GM23338 (cell line): ENCODE data around the gene RASGRF2. TPM values are rescaled to one million over a fixed set of nuclear protein-coding genes. Genes with fewer than 3 reads are reported as not detected.
A peak's percentile ranks its signal among the peaks of the same experiment; 100 is the strongest.

ENCODE experiments used
- ATAC-seq: fragments of 200-7000 bp; cut with Tn5 transposase; 3 replicates; pipeline ENCODE4 v1.9.1; 2020
- DNase-seq: peaks from one replicate; pipeline ENCODE4 v3.0.0-alpha.2; 2015; ENCODE audit warnings: low spot score
- H2AFZ ChIP-seq: fragments of 200-600 bp; sonication (generic); 2 replicates; pipeline ENCODE4 v1.8.0; 2016; ENCODE audit warnings: antibody characterized with exemption, mild to moderate bottlenecking, moderate library complexity
- H3F3A ChIP-seq: fragments of 200-600 bp; sonication (generic); replicated peaks from 2 replicates; pipeline ENCODE4 v1.8.0; 2017; ENCODE audit warnings: antibody characterized with exemption, mixed run types, low read depth
- H3K27ac ChIP-seq: fragments of 200-600 bp; sonication (generic); 2 replicates; pipeline ENCODE4 v1.6.1; 2016; ENCODE audit warnings: low read depth
- H3K27me3 ChIP-seq: fragments of 200-600 bp; sonication (generic); 2 replicates; pipeline ENCODE4 v1.8.0; 2016; ENCODE audit warnings: mild to moderate bottlenecking, mixed run types, moderate library complexity; ENCODE audit not compliant: insufficient read depth
- H3K36me3 ChIP-seq: fragments of 200-600 bp; sonication (generic); 2 replicates; pipeline ENCODE4 v1.8.0; 2016; ENCODE audit warnings: mild to moderate bottlenecking; ENCODE audit not compliant: insufficient read depth
- H3K4me1 ChIP-seq: fragments of 200-600 bp; sonication (generic); 2 replicates; pipeline ENCODE4 v1.8.0; 2016; ENCODE audit warnings: mild to moderate bottlenecking, moderate library complexity; ENCODE audit not compliant: insufficient read depth
- H3K4me2 ChIP-seq: fragments of 200-600 bp; sonication (generic); 2 replicates; pipeline ENCODE4 v1.7.1; 2017; ENCODE audit warnings: mixed run types
- H3K4me3 ChIP-seq: fragments of 200-600 bp; sonication (generic); 2 replicates; pipeline ENCODE4 v1.6.1; 2016; ENCODE audit warnings: mixed run types
- H3K79me2 ChIP-seq: fragments of 200-600 bp; sonication (generic); replicated peaks from 2 replicates; pipeline ENCODE4 v1.8.0; 2017; ENCODE audit warnings: mild to moderate bottlenecking; ENCODE audit not compliant: insufficient read depth
- H3K9me2 ChIP-seq: fragments of 200-600 bp; sonication (generic); 2 replicates; pipeline ENCODE4 v1.8.0; 2017; ENCODE audit not compliant: insufficient read depth
- H4K20me1 ChIP-seq: fragments of 200-600 bp; sonication (generic); replicated peaks from 2 replicates; pipeline ENCODE4 v1.8.0; 2017; ENCODE audit warnings: mild to moderate bottlenecking; ENCODE audit not compliant: insufficient read depth
- H3K27ac Mint-ChIP-seq: 2 replicates; pipeline ENCODE4 v1.8.0; 2020; ENCODE audit warnings: inconsistent platforms, mild to moderate bottlenecking, moderate library complexity, mixed read lengths
- H3K27me3 Mint-ChIP-seq: 3 replicates; pipeline ENCODE4 v1.8.0; 2022; ENCODE audit warnings: low read depth, mild to moderate bottlenecking, moderate library complexity, mixed read lengths, inconsistent platforms; ENCODE audit not compliant: insufficient read depth, poor library complexity
- H3K36me3 Mint-ChIP-seq: 3 replicates; pipeline ENCODE4 v1.8.0; 2021; ENCODE audit warnings: low read depth, mild to moderate bottlenecking, inconsistent platforms, moderate library complexity, mixed read lengths
- H3K4me1 Mint-ChIP-seq: 3 replicates; pipeline ENCODE4 v1.8.0; 2020; ENCODE audit warnings: mild to moderate bottlenecking, inconsistent platforms, mixed read lengths
- H3K4me3 Mint-ChIP-seq: 3 replicates; pipeline ENCODE4 v1.8.0; 2021; ENCODE audit warnings: moderate library complexity, mild to moderate bottlenecking, inconsistent platforms, mixed read lengths
- H3K9me3 Mint-ChIP-seq: 3 replicates; pipeline ENCODE4 v1.8.0; 2020; ENCODE audit warnings: moderate library complexity, mild to moderate bottlenecking, inconsistent platforms, mixed read lengths
- CREB1 ChIP-seq: fragments of 250-450 bp; sonication (Bioruptor Pico); IDR thresholded peaks from 2 replicates; pipeline ENCODE4 v1.5.0; 2020; ENCODE audit warnings: low read depth, mild to moderate bottlenecking, moderate library complexity
- EZH2 ChIP-seq: fragments of 200-600 bp; sonication (generic); IDR thresholded peaks from one replicate; pipeline ENCODE4 v1.8.0; 2017; ENCODE audit warnings: antibody characterized with exemption, mild to moderate bottlenecking, low read depth; ENCODE audit not compliant: unreplicated experiment
- EZH2phosphoT487 ChIP-seq: fragments of 200-600 bp; sonication (generic); IDR thresholded peaks from one replicate; pipeline ENCODE4 v1.8.1; 2018; ENCODE audit warnings: antibody characterized with exemption; ENCODE audit not compliant: unreplicated experiment
- JUNB ChIP-seq: IDR thresholded peaks from one replicate; pipeline ENCODE4 v1.6.1; 2016; ENCODE audit warnings: antibody characterized with exemption; ENCODE audit not compliant: unreplicated experiment
- NANOG ChIP-seq: IDR thresholded peaks from 2 replicates; pipeline ENCODE4 v1.6.1; 2016; ENCODE audit warnings: antibody characterized with exemption, borderline replicate concordance
- POLR2AphosphoS5 ChIP-seq: IDR thresholded peaks from 2 replicates; pipeline ENCODE4 v1.6.1; 2016; ENCODE audit warnings: antibody characterized with exemption, low read depth
- STAT1 ChIP-seq: IDR thresholded peaks from one replicate; pipeline ENCODE4 v1.6.1; 2016; ENCODE audit warnings: antibody characterized with exemption; ENCODE audit not compliant: unreplicated experiment
- ZNF114 ChIP-seq: fragments of 250-450 bp; sonication (Bioruptor Pico); IDR thresholded peaks from 2 replicates; pipeline ENCODE4 v1.5.0; 2020; ENCODE audit warnings: mild to moderate bottlenecking, moderate library complexity
- ZNF331 ChIP-seq: fragments of 250-450 bp; sonication (Bioruptor Pico); IDR thresholded peaks from 2 replicates; pipeline ENCODE4 v1.5.0; 2020; ENCODE audit warnings: low read depth, mild to moderate bottlenecking, moderate library complexity
- polyA plus RNA-seq: library from polyadenylated mRNA; unstranded; fragments of >200 nt; fragmentation: Nextera tagmentation; extraction: Ambion mirVana; gene quantifications from 2 replicates; pipeline ENCODE4 v1.2.1, GENCODE V29; 2016
- total RNA-seq: library from RNA; depleted of rRNA; stranded (reverse); fragments of >200 nt; shearing (Covaris generic); gene quantifications from 2 replicates; pipeline ENCODE4 v1.2.3, GENCODE V29; 2014
- TF ChIP-seq, protein P1 (sequence below): IDR thresholded peaks from 2 replicates; pipeline ENCODE4 v1.6.1; 2016; ENCODE audit warnings: antibody characterized with exemption
- TF ChIP-seq, protein P2 (sequence below): IDR thresholded peaks from one replicate; pipeline ENCODE4 v1.6.1; 2018; ENCODE audit warnings: antibody characterized with exemption; ENCODE audit not compliant: unreplicated experiment
- TF ChIP-seq, protein P3 (sequence below): fragments of 250-450 bp; sonication (Bioruptor Pico); IDR thresholded peaks from 2 replicates; pipeline ENCODE4 v1.5.0; 2020; ENCODE audit warnings: mild to moderate bottlenecking, moderate library complexity
- TF ChIP-seq, protein P4 (sequence below), 2 experiments: fragments of 200-600 bp in 1 of 2; sonication (generic) in 1 of 2; conservative IDR thresholded peaks; 2 replicates each; pipeline versions ENCODE4 v1.5.1 to v1.6.1; 2016 to 2017; ENCODE audit warnings: antibody characterized with exemption in 2 of 2, low read depth in 2 of 2, mild to moderate bottlenecking in 2 of 2, moderate library complexity in 1 of 2

The RASGRF2 gene
- total and polyA plus RNA-seq, 2 experiments from 2014 or later, result 5.0 to 19.2 TPM

DNA sequence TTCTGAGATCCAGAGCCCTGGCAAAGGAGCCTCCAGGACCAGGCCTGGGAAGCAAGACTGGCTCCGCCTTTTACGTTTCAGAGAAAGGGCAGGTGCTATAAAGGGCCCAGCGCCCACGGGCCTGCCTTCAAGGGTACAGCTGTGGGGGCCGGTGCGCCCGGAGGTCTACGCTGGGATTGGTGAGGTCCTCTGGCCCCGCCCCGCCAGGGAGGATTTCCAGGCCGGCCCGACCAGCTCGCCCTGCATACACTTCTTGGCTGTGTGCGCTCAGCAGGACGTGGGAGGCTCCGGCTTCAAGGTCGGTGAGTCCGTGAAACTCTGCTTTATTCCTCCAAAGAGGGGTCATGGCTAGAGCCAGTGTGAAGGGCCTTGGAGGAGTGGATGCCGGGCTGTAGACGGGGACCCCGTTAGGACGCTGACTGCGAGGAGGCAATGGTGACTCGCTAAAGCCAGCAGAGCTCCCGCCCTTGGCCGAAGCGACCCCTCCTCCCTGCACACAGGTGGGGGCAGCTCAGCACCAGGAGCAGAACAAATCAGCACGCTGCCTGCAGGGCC lies 273.0 kb downstream of the RASGRF2 start, which contains the start of gene CKMT2:
Gene CKMT2 (plus strand): TSS at position 243 of the 555 bp plus-strand sequence. CDS start 17,811 bp downstream, outside the sequence.
- Histone ChIP-seq H3K36me3 (no peaks in the 10 kb centered on the region), H2AFZ (peak within 1 kb of the TSS; percentile 94; the same call in 1 of the 2 replicates), H3K4me1 (peaks cover 27% of the 10 kb centered on the region; the same call in 1 of the 2 replicates), H3F3A (no peaks in the 10 kb centered on the region), H3K4me2 (peak within 1 kb of the TSS; percentile 78), H3K4me3 (peak within 1 kb of the TSS; percentile 66), H4K20me1 (no peaks in the 10 kb centered on the region; the same call in 1 of the 2 replicates), H3K9me2 (no peaks in the 10 kb centered on the region), H3K27ac (peak within 1 kb of the TSS; percentile 81; the same call in 1 of the 2 replicates), H3K27me3 (no peaks in the 10 kb centered on the region), H3K79me2 (no peaks in the 10 kb centered on the region)
- peaks cover 22% of the 10 kb centered on the region for H3K4me1 Mint-ChIP-seq
- H3K27ac Mint-ChIP-seq, result peak within 1 kb of the TSS; percentile 96
- TF ChIP-seq ZNF331 (CRISPR knock-in tag) (no peak), STAT1 (no peak), EZH2phosphoT487 (no peak), POLR2AphosphoS5 (peak; percentile 85), CREB1 (no peak), ZNF114 (CRISPR knock-in tag) (no peak), EZH2 (no peak), NANOG (no peak), JUNB (no peak)
- TF ChIP-seq, protein P1, sequence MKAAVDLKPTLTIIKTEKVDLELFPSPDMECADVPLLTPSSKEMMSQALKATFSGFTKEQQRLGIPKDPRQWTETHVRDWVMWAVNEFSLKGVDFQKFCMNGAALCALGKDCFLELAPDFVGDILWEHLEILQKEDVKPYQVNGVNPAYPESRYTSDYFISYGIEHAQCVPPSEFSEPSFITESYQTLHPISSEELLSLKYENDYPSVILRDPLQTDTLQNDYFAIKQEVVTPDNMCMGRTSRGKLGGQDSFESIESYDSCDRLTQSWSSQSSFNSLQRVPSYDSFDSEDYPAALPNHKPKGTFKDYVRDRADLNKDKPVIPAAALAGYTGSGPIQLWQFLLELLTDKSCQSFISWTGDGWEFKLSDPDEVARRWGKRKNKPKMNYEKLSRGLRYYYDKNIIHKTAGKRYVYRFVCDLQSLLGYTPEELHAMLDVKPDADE, result no peak
- TF ChIP-seq, protein P2, sequence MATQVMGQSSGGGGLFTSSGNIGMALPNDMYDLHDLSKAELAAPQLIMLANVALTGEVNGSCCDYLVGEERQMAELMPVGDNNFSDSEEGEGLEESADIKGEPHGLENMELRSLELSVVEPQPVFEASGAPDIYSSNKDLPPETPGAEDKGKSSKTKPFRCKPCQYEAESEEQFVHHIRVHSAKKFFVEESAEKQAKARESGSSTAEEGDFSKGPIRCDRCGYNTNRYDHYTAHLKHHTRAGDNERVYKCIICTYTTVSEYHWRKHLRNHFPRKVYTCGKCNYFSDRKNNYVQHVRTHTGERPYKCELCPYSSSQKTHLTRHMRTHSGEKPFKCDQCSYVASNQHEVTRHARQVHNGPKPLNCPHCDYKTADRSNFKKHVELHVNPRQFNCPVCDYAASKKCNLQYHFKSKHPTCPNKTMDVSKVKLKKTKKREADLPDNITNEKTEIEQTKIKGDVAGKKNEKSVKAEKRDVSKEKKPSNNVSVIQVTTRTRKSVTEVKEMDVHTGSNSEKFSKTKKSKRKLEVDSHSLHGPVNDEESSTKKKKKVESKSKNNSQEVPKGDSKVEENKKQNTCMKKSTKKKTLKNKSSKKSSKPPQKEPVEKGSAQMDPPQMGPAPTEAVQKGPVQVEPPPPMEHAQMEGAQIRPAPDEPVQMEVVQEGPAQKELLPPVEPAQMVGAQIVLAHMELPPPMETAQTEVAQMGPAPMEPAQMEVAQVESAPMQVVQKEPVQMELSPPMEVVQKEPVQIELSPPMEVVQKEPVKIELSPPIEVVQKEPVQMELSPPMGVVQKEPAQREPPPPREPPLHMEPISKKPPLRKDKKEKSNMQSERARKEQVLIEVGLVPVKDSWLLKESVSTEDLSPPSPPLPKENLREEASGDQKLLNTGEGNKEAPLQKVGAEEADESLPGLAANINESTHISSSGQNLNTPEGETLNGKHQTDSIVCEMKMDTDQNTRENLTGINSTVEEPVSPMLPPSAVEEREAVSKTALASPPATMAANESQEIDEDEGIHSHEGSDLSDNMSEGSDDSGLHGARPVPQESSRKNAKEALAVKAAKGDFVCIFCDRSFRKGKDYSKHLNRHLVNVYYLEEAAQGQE, result no peak
- TF ChIP-seq, protein P3, sequence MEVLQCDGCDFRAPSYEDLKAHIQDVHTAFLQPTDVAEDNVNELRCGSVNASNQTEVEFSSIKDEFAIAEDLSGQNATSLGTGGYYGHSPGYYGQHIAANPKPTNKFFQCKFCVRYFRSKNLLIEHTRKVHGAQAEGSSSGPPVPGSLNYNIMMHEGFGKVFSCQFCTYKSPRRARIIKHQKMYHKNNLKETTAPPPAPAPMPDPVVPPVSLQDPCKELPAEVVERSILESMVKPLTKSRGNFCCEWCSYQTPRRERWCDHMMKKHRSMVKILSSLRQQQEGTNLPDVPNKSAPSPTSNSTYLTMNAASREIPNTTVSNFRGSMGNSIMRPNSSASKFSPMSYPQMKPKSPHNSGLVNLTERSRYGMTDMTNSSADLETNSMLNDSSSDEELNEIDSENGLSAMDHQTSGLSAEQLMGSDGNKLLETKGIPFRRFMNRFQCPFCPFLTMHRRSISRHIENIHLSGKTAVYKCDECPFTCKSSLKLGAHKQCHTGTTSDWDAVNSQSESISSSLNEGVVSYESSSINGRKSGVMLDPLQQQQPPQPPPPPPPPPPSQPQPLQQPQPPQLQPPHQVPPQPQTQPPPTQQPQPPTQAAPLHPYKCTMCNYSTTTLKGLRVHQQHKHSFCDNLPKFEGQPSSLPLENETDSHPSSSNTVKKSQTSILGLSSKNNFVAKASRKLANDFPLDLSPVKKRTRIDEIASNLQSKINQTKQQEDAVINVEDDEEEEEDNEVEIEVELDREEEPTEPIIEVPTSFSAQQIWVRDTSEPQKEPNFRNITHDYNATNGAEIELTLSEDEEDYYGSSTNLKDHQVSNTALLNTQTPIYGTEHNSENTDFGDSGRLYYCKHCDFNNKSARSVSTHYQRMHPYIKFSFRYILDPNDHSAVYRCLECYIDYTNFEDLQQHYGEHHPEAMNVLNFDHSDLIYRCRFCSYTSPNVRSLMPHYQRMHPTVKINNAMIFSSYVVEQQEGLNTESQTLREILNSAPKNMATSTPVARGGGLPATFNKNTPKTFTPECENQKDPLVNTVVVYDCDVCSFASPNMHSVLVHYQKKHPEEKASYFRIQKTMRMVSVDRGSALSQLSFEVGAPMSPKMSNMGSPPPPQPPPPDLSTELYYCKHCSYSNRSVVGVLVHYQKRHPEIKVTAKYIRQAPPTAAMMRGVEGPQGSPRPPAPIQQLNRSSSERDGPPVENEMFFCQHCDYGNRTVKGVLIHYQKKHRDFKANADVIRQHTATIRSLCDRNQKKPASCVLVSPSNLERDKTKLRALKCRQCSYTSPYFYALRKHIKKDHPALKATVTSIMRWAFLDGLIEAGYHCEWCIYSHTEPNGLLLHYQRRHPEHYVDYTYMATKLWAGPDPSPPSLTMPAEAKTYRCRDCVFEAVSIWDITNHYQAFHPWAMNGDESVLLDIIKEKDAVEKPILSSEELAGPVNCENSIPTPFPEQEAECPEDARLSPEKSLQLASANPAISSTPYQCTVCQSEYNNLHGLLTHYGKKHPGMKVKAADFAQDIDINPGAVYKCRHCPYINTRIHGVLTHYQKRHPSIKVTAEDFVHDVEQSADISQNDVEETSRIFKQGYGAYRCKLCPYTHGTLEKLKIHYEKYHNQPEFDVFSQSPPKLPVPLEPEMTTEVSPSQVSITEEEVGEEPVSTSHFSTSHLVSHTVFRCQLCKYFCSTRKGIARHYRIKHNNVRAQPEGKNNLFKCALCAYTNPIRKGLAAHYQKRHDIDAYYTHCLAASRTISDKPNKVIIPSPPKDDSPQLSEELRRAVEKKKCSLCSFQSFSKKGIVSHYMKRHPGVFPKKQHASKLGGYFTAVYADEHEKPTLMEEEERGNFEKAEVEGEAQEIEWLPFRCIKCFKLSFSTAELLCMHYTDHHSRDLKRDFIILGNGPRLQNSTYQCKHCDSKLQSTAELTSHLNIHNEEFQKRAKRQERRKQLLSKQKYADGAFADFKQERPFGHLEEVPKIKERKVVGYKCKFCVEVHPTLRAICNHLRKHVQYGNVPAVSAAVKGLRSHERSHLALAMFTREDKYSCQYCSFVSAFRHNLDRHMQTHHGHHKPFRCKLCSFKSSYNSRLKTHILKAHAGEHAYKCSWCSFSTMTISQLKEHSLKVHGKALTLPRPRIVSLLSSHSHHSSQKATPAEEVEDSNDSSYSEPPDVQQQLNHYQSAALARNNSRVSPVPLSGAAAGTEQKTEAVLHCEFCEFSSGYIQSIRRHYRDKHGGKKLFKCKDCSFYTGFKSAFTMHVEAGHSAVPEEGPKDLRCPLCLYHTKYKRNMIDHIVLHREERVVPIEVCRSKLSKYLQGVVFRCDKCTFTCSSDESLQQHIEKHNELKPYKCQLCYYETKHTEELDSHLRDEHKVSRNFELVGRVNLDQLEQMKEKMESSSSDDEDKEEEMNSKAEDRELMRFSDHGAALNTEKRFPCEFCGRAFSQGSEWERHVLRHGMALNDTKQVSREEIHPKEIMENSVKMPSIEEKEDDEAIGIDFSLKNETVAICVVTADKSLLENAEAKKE (CRISPR knock-in tag), result no peak
- TF ChIP-seq, protein P4, sequence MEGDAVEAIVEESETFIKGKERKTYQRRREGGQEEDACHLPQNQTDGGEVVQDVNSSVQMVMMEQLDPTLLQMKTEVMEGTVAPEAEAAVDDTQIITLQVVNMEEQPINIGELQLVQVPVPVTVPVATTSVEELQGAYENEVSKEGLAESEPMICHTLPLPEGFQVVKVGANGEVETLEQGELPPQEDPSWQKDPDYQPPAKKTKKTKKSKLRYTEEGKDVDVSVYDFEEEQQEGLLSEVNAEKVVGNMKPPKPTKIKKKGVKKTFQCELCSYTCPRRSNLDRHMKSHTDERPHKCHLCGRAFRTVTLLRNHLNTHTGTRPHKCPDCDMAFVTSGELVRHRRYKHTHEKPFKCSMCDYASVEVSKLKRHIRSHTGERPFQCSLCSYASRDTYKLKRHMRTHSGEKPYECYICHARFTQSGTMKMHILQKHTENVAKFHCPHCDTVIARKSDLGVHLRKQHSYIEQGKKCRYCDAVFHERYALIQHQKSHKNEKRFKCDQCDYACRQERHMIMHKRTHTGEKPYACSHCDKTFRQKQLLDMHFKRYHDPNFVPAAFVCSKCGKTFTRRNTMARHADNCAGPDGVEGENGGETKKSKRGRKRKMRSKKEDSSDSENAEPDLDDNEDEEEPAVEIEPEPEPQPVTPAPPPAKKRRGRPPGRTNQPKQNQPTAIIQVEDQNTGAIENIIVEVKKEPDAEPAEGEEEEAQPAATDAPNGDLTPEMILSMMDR (conservative IDR thresholded peaks at IDR 0.05; ENCODE audit: low read depth in 2 of 2), result peak in 1 of 2 experiments; percentile 10; a peak in 1 of 4 replicates
- H3K4me3 Mint-ChIP-seq, result peak within 1 kb of the TSS; percentile 88
- H3K9me3 Mint-ChIP-seq, result no peaks in the 10 kb centered on the region
- ATAC-seq (peak; percentile 96), DNase-seq (peak; percentile 93)
- H3K36me3 Mint-ChIP-seq, result no peaks in the 10 kb centered on the region; the same call in 2 of the 3 replicates
- H3K27me3 Mint-ChIP-seq, result peaks cover 2% of the 10 kb centered on the region
